Measurements from ENCODE around the gene FMO4.
A peak's percentile ranks its signal among the peaks of the same experiment; 100 is the strongest.

Gene FMO4

GRCh38 chr1:171352554-171352953, 38.6 kb downstream of the FMO4 start:
- Histone ChIP-seq H3K4me3 (ENCODE audit: low read depth, low read length) (no peak overlapping the region), H3K36me3 (ENCODE audit: control insufficient read depth in 2 of 2, insufficient read depth in 1 of 2, low read length in 2 of 2) (no peaks in the 10 kb centered on the region), H3K4me1 (ENCODE audit: control insufficient read depth, insufficient read depth, low read length) (no peaks in the 10 kb centered on the region), H3K9me3 (ENCODE audit: control insufficient read depth, insufficient read depth, low read depth, low read length) (no peaks in the 10 kb centered on the region), H3K27ac (ENCODE audit: extremely low read depth, low read depth, low read length) (no peak overlapping the region)
- POLR2A ChIA-PET, result no interaction called here
- no peak for TF ChIP-seq ZIC2 (tag by site-specific recombination; IDR thresholded peaks at IDR 0.05)
- no peak for TF ChIP-seq ZNF701 (tag by site-specific recombination; IDR thresholded peaks at IDR 0.05)
- TF ChIP-seq PRDM6 (tag by site-specific recombination; IDR thresholded peaks at IDR 0.05), result no peak
- TF ChIP-seq ZNF513 (tag by site-specific recombination; IDR thresholded peaks at IDR 0.05), result no peak
- no peak for TF ChIP-seq ZNF37A (tag by site-specific recombination; IDR thresholded peaks at IDR 0.05)
- TF ChIP-seq MEIS1 (CRISPR knock-in tag; IDR thresholded peaks at IDR 0.05; ENCODE audit: borderline replicate concordance), result no peak
- CTCF ChIA-PET, result interaction anchor here (0.6 to 1.0 kb wide), 2 partner anchors 39 to 55 kb away, joined by 4 to 5 read pairs; partner anchors contain the start of gene FMO4

- no peak overlapping the region for H3K27ac ChIP-seq (ENCODE audit: extremely low read depth, low read depth, low read length)
- no peaks in the 10 kb centered on the region for H3K36me3 ChIP-seq (ENCODE audit: control insufficient read depth in 2 of 2, insufficient read depth in 1 of 2, low read length in 2 of 2)
- no peak overlapping the region for H3K4me3 ChIP-seq (ENCODE audit: low read depth, low read length)
- TF ChIP-seq ZNF398 (tag by site-specific recombination; IDR thresholded peaks at IDR 0.05) (0 out of 2 replicates have a peak, but pooled peaks have one; percentile 8), MYNN (tag by site-specific recombination; IDR thresholded peaks at IDR 0.05; ENCODE audit: borderline replicate concordance) (no peak), ZNF354C (tag by site-specific recombination; IDR thresholded peaks at IDR 0.05; ENCODE audit: borderline replicate concordance, low read depth) (no peak), ZNF121 (tag by site-specific recombination; IDR thresholded peaks at IDR 0.05) (no peak), SP3 (tag by site-specific recombination; IDR thresholded peaks at IDR 0.05) (no peak), ZNF394 (tag by site-specific recombination; IDR thresholded peaks at IDR 0.05; ENCODE audit: borderline replicate concordance) (no peak)
- no peaks in the 10 kb centered on the region for H3K4me1 ChIP-seq (ENCODE audit: control insufficient read depth, insufficient read depth, low read length)
- CTCF ChIA-PET, result no interaction called here
- POLR2A ChIA-PET, result no interaction called here
- no peaks in the 10 kb centered on the region for H3K9me3 ChIP-seq (ENCODE audit: control insufficient read depth, insufficient read depth, low read depth, low read length)
These were observed 41.7 kb downstream of the FMO4 start for GRCh38 chr1:171355727-171356126.

GRCh38 chr1:171357179-171357578, 43.2 kb downstream of the FMO4 start:
- Histone ChIP-seq H3K4me3 (ENCODE audit: low read depth, low read length) (no peak overlapping the region), H3K36me3 (ENCODE audit: control insufficient read depth in 2 of 2, insufficient read depth in 1 of 2, low read length in 2 of 2) (no peaks in the 10 kb centered on the region), H3K9me3 (ENCODE audit: control insufficient read depth, insufficient read depth, low read depth, low read length) (no peaks in the 10 kb centered on the region), H3K27ac (ENCODE audit: extremely low read depth, low read depth, low read length) (no peak overlapping the region), H3K4me1 (ENCODE audit: control insufficient read depth, insufficient read depth, low read length) (no peaks in the 10 kb centered on the region)
- POLR2A ChIA-PET, result no interaction called here
- CTCF ChIA-PET, result no interaction called here
- TF ChIP-seq PBX3 (CRISPR knock-in tag; IDR thresholded peaks at IDR 0.05) (no peak), ZNF16 (tag by site-specific recombination; IDR thresholded peaks at IDR 0.05; ENCODE audit: low read depth) (no peak), ZNF488 (tag by site-specific recombination; IDR thresholded peaks at IDR 0.05) (no peak), ZFP41 (tag by site-specific recombination; IDR thresholded peaks at IDR 0.05; ENCODE audit: borderline replicate concordance) (no peak), ZNF747 (tag by site-specific recombination; IDR thresholded peaks at IDR 0.05) (no peak), ZNF580 (tag by site-specific recombination; IDR thresholded peaks at IDR 0.05) (no peak), ZNF426 (tag by site-specific recombination; IDR thresholded peaks at IDR 0.05) (no peak), ZNF600 (tag by site-specific recombination; IDR thresholded peaks at IDR 0.05) (no peak), ZXDB (tag by site-specific recombination; IDR thresholded peaks at IDR 0.05) (no peak), ZNF23 (tag by site-specific recombination; IDR thresholded peaks at IDR 0.05; ENCODE audit: borderline replicate concordance) (no peak), HIC1 (tag by site-specific recombination; IDR thresholded peaks at IDR 0.05) (no peak)

All from HEK293 (cell line).